Measurements from ENCODE around the gene CUL2.

GRCh38 chr10:35020481-35020880, 69.7 kb downstream of the CUL2 start:
- TF ChIP-seq CTCF (IDR thresholded peaks at IDR 0.05) (no peak), REST (IDR thresholded peaks at IDR 0.05; ENCODE audit: insufficient read depth in 1 of 2, low read depth in 2 of 2, low read length in 1 of 2) (no peak), POLR2AphosphoS5 (IDR thresholded peaks at IDR 0.05; ENCODE audit: low read depth, low read length) (no peak), TCF7L2 (IDR thresholded peaks at IDR 0.05; ENCODE audit: low read depth, low read length) (no peak), SIN3A (IDR thresholded peaks at IDR 0.05; ENCODE audit: borderline replicate concordance, insufficient read depth, low read depth, low read length) (no peak)
